Parathyroid adenoma (tissue), 2 donors: ENCODE data around the gene STK36.
"Not testable (repeated sequence)": the region's sequence is repeated elsewhere in the genome, so short reads cannot be mapped to it uniquely, and the experiment has no call there.

Experiments
- H2AFZ ChIP-seq: fragments of 300-600 bp; sonication (generic); one replicate; pipeline ENCODE4 v1.7.0; 2017; ENCODE audit warnings: antibody characterized with exemption, mild to moderate bottlenecking
- H3K27ac ChIP-seq: fragments of 300-600 bp; sonication (generic); one replicate; pipeline ENCODE4 v1.7.0; 2017
- H3K27me3 ChIP-seq: fragments of 300-600 bp; sonication (generic); one replicate; pipeline ENCODE4 v1.7.0; 2017; ENCODE audit warnings: low read length; ENCODE audit not compliant: control insufficient read depth, insufficient read depth
- H3K36me3 ChIP-seq: fragments of 300-600 bp; sonication (generic); one replicate; pipeline ENCODE4 v1.7.0; 2017; ENCODE audit warnings: low read length; ENCODE audit not compliant: control insufficient read depth, insufficient read depth
- H3K4me1 ChIP-seq: fragments of 300-600 bp; sonication (generic); one replicate; pipeline ENCODE4 v1.7.0; 2017; ENCODE audit warnings: control low read depth
- H3K4me2 ChIP-seq: fragments of 300-600 bp; sonication (generic); one replicate; pipeline ENCODE4 v1.7.0; 2017; ENCODE audit warnings: low read length
- H3K4me3 ChIP-seq: fragments of 300-600 bp; sonication (generic); one replicate; pipeline ENCODE4 v1.7.0; 2017; ENCODE audit warnings: low read depth, low read length
- H3K79me2 ChIP-seq: fragments of 300-600 bp; sonication (generic); one replicate; pipeline ENCODE4 v1.7.0; 2017; ENCODE audit warnings: control low read depth
- H3K9ac ChIP-seq: fragments of 300-600 bp; sonication (generic); one replicate; pipeline ENCODE4 v1.7.0; 2017; ENCODE audit warnings: mild to moderate bottlenecking
- H3K9me3 ChIP-seq: fragments of 300-600 bp; sonication (generic); one replicate; pipeline ENCODE4 v1.7.0; 2017; ENCODE audit warnings: low read length; ENCODE audit not compliant: control insufficient read depth
- CTCF ChIP-seq: fragments of 300-600 bp; sonication (generic); IDR thresholded peaks from one replicate; pipeline ENCODE4 v1.7.0; 2017; ENCODE audit warnings: antibody characterized with exemption, mild to moderate bottlenecking
- donor health status: primary hyperparathyroidism.

Gene STK36

GRCh38 chr2:218671097-218671653 lies 711 bp upstream of the STK36 start:
- no peak for TF ChIP-seq CTCF
- Histone ChIP-seq H3K4me2 (peak overlapping the region; percentile 93), H3K79me2 (peaks cover 7% of the 10 kb centered on the region), H3K27ac (peak overlapping the region; percentile 86), H2AFZ (peak overlapping the region; percentile 95), H3K4me3 (peak overlapping the region; percentile 86), H3K27me3 (no peaks in the 10 kb centered on the region), H3K9ac (peak overlapping the region; percentile 13), H3K4me1 (peaks cover 2% of the 10 kb centered on the region), H3K9me3 (no peaks in the 10 kb centered on the region), H3K36me3 (no peaks in the 10 kb centered on the region)

- Histone ChIP-seq H3K9ac (no peak overlapping the region), H3K27me3 (no peaks in the 10 kb centered on the region), H3K9me3 (no peaks in the 10 kb centered on the region), H3K27ac (no peak overlapping the region), H3K4me1 (no peaks in the 10 kb centered on the region), H2AFZ (no peak overlapping the region), H3K4me2 (no peak overlapping the region), H3K36me3 (no peaks in the 10 kb centered on the region), H3K79me2 (no peaks in the 10 kb centered on the region), H3K4me3 (no peak overlapping the region)
- TF ChIP-seq CTCF: no peak
Measured at GRCh38 chr2:218679119-218679518, 7.2 kb downstream of the STK36 start.

GRCh38 chr2:218680061-218680460 lies 8.2 kb downstream of the STK36 start:
- Histone ChIP-seq H3K79me2 (no peaks in the 10 kb centered on the region), H3K9me3 (no peaks in the 10 kb centered on the region), H3K4me1 (no peaks in the 10 kb centered on the region), H2AFZ (no peak overlapping the region), H3K4me2 (no peak overlapping the region), H3K9ac (no peak overlapping the region), H3K27me3 (no peaks in the 10 kb centered on the region), H3K4me3 (no peak overlapping the region), H3K27ac (no peak overlapping the region), H3K36me3 (no peaks in the 10 kb centered on the region)
- TF ChIP-seq CTCF: no peak

- TF ChIP-seq CTCF: peak; percentile 82
- H3K9me3 ChIP-seq, H3K9ac ChIP-seq, H3K79me2 ChIP-seq, H3K4me2 ChIP-seq, H3K4me1 ChIP-seq, H3K27me3 ChIP-seq, H3K36me3 ChIP-seq, H3K4me3 ChIP-seq, H2AFZ ChIP-seq, H3K27ac ChIP-seq: not testable (repeated sequence)
Measured at GRCh38 chr2:218687400-218688060, 15.6 kb downstream of the STK36 start.

GRCh38 chr2:218691234-218691633 lies 19.3 kb downstream of the STK36 start:
- H3K4me2 ChIP-seq: no peak overlapping the region
- TF ChIP-seq CTCF: no peak
- no peak overlapping the region for H3K4me3 ChIP-seq
- no peak overlapping the region for H2AFZ ChIP-seq
- H3K27ac ChIP-seq: no peak overlapping the region
- H3K9me3 ChIP-seq: no peaks in the 10 kb centered on the region
- H3K9ac ChIP-seq: no peak overlapping the region
- H3K27me3 ChIP-seq: no peaks in the 10 kb centered on the region
- H3K36me3 ChIP-seq: no peaks in the 10 kb centered on the region
- H3K4me1 ChIP-seq: no peaks in the 10 kb centered on the region
- H3K79me2 ChIP-seq: no peaks in the 10 kb centered on the region
